ENCODE results near the gene RPS18.

RPS18 gene

DNA sequence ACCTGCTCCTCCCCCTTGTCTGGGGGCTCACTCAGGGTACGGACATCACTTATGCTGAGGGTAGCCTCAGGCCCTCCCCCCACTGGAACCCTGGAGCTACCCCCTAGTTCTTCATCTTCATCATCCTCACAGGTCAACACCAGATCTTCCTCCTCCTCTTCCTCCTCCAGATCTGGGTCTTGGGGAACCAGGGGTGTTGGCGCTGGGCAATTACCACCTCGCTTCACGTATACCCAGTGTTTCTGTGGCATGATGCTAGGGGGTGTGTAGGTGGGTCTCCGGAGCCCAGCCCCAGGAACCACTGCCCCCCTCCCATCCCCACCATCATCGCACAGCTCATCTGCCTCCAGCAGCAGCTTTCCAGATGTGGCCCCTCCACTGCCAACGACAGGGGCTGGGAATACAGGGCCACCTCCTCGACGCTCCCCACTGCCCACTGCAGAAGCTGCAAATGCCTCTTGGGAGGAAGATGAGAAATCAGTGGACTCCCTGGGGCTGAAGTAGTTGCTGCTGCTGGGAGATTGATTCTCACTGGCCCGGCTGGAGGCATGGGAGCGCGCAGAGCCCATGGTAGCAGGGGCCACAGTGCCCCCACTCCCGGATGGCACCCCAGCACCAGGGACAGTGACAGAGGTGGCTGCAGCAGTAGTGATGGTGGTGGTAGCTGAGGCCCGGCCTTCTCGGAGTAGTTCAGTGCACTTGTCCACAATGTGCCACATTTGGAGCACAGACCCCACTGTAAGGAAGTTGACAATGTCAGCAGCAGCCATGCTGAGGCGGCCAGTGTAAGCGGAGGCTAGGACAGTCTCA, 44.1 kb downstream of the RPS18 start:
- no peak for DNase-seq

GRCh38 chr6:33316603-33317418, 44.9 kb downstream of the RPS18 start:
- peak; percentile 44 for DNase-seq

- no peak for DNase-seq
Measured at GRCh38 chr6:33317419-33317668, 45.5 kb downstream of the RPS18 start.

DNA sequence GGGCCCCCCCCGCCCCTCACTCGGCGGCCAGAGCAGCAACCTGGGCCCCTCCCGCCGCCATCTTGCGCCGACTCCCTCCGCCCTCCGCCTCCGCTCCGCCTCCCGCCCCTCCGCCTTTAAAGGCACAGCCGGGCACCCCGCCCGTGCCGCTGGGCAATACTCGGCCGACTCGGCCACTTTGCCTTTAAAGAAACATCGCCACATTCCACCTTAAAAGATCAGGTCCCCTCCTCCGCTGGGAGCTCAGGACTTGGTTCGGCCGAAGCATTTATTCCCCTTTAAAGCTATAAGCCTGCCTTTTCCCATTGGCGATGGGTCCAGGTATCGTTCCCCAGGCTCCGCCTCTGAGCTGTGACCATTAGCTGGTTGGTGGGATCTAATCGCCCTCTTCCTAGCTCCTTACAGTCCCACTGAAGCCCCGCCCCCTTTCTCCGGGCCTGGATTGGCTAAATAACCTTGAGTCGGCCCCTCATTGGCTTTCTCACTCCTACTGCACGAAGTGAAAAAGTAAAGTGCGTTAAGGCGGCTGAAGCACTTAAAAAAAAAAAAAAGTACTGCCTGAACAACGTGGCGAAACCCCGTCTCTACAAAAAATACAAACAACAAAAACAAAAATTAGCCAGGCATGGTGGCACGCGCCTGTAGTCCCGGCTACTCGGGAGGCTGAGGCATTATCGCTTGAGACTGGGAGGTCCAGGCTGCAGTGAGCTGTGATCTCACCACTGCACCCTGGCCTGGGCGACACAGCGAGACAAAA, 46.0 kb downstream of the RPS18 start, which contains the start of gene ZBTB22:
Gene ZBTB22, minus strand, starts transcription at position 76 of the 757 bp plus-strand sequence. CDS start 828 bp downstream, outside the sequence.
- DNase-seq = peak; percentile 97

DNA sequence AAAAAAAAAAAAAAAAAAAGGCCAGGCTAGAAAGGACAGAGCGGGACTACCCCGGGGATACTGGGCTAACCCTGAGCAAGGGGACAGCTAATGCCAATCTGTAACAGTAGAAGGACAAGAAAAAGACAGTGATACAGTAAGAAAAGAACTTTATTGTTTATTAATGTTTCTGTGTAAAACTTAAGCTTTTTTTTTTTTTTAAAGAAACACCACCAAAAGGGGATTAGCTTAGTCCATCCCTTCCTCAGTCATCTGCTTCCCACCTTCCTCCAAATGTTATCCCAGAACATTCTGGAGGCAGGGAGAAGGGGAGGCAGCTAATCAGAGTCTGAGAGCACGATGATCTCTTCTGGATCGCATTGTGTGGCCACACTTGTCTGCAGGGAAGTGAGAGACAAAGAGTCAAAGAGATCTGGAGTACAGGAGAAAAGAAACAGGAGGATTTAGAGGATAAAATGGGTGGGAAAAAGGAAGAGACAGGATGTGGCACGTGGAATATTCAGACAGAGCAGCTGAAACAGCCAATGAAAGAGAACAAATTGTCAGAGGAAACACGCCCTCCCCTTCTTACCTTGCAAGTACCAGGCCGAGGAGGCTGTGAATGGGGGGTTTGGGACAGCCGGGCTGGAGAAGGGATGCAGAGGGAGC, 46.7 kb downstream of the RPS18 start:
- DNase-seq = no peak

DNA sequence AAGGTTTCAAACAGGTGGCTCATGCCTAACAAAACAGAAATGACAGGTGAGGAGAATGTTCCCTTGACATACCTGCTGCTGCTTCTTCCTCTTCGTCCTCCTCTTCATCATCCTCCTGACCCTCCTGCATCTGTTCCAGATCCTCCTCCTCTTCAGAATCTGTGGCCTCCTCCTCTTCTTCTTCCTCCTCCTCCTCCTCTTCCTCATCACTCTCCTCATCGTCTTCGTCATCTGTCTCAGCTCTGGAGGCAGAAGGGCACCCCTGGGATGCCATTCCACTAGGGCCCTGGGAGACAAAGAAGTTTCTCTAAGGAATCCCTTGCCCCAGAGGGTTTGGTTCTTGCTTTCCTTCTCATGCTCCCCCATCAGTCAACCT, 48.1 kb downstream of the RPS18 start:
- no peak for DNase-seq

GRCh38 chr6:33320315-33321181, 48.7 kb downstream of the RPS18 start:
- no peak for DNase-seq

- DNase-seq = no peak
Measured at GRCh38 chr6:33321227-33321626, 49.4 kb downstream of the RPS18 start.

GRCh38 chr6:33323623-33323948, 51.7 kb downstream of the RPS18 start:
- no peak for DNase-seq

DNA sequence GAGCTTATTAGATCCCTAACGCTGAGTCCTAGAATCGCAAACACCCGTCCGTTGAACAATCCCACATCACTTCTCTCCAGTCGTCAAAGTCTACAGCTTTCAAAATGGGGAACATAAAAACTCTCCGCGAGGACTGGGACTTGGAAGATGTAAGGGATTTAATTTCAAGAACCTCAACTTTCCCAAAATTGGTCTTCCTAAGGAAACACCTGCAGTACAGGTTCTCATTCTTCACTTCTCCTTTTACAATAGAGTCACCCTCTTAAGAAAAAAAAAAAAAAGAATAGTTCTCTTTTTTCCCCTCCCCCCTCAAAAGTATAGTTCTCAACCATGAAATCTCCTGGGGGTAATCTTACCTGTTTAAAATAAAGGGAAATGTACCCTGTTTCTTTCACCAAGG, 52.2 kb downstream of the RPS18 start:
- no peak for DNase-seq

All from CD4-positive, alpha-beta T cell treated with Interleukin-21 for 1 hour (primary cell).